ENCODE data around the gene DAB2IP.

DNA sequence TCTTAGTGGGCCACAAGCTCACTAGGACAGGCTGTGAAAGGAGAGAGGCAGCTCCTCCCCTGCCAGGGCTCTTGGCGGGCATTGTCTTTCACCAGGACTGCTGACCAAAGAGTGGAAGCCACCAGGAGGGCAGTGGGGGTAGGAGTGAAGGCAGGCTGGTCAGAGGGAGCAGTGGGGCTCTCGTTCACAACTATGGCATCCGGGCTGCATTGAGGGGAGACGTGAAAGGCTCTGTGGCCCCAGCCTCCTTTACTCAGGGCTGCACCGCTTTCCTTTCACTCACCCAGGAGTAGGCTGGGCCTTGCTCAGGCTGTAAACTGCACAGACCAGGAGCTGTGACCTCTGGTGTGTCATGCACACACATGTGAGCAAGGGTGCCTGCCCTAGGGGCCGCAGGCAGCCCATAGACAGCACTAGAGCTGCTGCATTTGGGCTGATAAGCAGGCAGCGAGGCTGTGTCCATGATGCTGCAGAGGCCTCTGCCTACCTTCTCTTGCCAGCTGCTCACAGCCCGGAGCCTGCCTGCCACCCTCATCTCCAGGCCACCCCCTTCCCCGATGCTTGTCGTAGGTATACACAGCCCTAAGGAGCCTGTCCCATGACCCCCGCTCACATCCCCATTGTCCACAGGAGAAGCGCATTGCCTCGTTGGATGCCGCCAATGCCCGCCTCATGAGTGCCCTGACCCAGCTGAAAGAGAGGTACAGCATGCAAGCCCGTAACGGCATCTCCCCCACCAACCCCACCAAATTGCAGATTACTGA is 130.4 kb downstream of the DAB2IP start:
- TF ChIP-seq TARDBP (IDR thresholded peaks at IDR 0.05) (no peak), ARNT (IDR thresholded peaks at IDR 0.05) (no peak), FOXA1 (IDR thresholded peaks at IDR 0.05) (no peak), FOXK2 (IDR thresholded peaks at IDR 0.05) (no peak), FOXM1 (IDR thresholded peaks at IDR 0.05; ENCODE audit: borderline replicate concordance) (no peak), CTBP1 (IDR thresholded peaks at IDR 0.05; ENCODE audit: borderline replicate concordance) (no peak)
- TF ChIP-seq, protein P1, sequence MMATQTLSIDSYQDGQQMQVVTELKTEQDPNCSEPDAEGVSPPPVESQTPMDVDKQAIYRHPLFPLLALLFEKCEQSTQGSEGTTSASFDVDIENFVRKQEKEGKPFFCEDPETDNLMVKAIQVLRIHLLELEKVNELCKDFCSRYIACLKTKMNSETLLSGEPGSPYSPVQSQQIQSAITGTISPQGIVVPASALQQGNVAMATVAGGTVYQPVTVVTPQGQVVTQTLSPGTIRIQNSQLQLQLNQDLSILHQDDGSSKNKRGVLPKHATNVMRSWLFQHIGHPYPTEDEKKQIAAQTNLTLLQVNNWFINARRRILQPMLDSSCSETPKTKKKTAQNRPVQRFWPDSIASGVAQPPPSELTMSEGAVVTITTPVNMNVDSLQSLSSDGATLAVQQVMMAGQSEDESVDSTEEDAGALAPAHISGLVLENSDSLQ (IDR thresholded peaks at IDR 0.05), result no peak
